GM20000 (cell line): ENCODE data around the gene FHIT.
"Not testable (repeated sequence)": the region's sequence is repeated elsewhere in the genome, so short reads cannot be mapped to it uniquely, and the experiment has no call there.

Source experiments
- DNase-seq: peaks from one replicate; pipeline ENCODE4 v3.0.0; 2012; ENCODE audit warnings: low spot score
- TF ChIP-seq, protein P1 (sequence below): IDR thresholded peaks from 2 replicates; pipeline ENCODE4 v1.5.1; 2012; ENCODE audit warnings: mild to moderate bottlenecking, control low read depth; ENCODE audit errors: extremely low read depth, missing control alignments

The FHIT gene

GRCh38 chr3:61221759-61222362 is 29.4 kb downstream of the FHIT start:
- TF ChIP-seq, protein P1, sequence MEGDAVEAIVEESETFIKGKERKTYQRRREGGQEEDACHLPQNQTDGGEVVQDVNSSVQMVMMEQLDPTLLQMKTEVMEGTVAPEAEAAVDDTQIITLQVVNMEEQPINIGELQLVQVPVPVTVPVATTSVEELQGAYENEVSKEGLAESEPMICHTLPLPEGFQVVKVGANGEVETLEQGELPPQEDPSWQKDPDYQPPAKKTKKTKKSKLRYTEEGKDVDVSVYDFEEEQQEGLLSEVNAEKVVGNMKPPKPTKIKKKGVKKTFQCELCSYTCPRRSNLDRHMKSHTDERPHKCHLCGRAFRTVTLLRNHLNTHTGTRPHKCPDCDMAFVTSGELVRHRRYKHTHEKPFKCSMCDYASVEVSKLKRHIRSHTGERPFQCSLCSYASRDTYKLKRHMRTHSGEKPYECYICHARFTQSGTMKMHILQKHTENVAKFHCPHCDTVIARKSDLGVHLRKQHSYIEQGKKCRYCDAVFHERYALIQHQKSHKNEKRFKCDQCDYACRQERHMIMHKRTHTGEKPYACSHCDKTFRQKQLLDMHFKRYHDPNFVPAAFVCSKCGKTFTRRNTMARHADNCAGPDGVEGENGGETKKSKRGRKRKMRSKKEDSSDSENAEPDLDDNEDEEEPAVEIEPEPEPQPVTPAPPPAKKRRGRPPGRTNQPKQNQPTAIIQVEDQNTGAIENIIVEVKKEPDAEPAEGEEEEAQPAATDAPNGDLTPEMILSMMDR, result no peak
- DNase-seq, result no peak

- DNase-seq, result no peak
- TF ChIP-seq, protein P1, result no peak
Measured at GRCh38 chr3:61218504-61218903, 32.7 kb downstream of the FHIT start.

GRCh38 chr3:61216171-61216570 is 35.1 kb downstream of the FHIT start:
- DNase-seq, result not testable (repeated sequence)

- no peak for DNase-seq
- TF ChIP-seq, protein P1, result no peak
Measured at GRCh38 chr3:61202086-61202485, 49.2 kb downstream of the FHIT start.

GRCh38 chr3:61201071-61201470 is 50.2 kb downstream of the FHIT start:
- TF ChIP-seq, protein P1, result no peak

DNA sequence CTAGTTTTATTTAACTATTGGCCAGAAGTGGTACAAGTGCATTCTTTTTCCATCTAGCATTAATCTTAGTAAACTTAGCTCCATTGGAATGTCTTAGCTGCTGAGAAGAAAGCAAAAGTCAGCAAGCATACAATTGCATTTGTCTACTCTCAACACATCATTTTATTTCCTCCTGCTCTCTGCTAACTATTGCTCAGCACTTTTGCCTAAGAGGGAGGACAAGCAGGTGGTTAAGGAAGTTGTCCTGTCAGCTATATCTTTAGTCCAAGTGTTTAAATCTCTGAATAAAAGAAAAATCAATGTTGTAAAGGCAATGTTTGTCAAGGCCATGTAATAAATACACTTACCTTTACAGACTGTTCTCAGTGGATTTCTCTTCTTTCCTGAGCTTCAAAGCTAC is 51.0 kb downstream of the FHIT start:
- TF ChIP-seq, protein P1, result no peak
- no peak for DNase-seq

More at GRCh38 chr3:61201071-61201470, 50.2 kb downstream of the FHIT start:
- no peak for DNase-seq

- DNase-seq, result no peak
- TF ChIP-seq, protein P1, result no peak
Measured at GRCh38 chr3:61199843-61200242, 51.4 kb downstream of the FHIT start.

GRCh38 chr3:61194892-61195538 is 56.2 kb downstream of the FHIT start:
- DNase-seq, result no peak
- TF ChIP-seq, protein P1, result no peak
